ENCODE results near the gene FAM181B.

GRCh38 chr11:82701847-82702520, 31.7 kb downstream of the FAM181B start:
- peak in 2 of 3 donors; percentile 33 for TF ChIP-seq CTCF (IDR thresholded peaks at IDR 0.05)
- TF ChIP-seq POLR2AphosphoS5 (IDR thresholded peaks at IDR 0.05), result no peak

Measured in breast epithelium (tissue), 3 donors.